SU-DHL-6 (cell line): ENCODE data around the gene PMIS2.

Experiments
- EZH2phosphoT487 ChIP-seq: fragments of 200-600 bp; sonication (generic), shearing (Covaris generic); conservative IDR thresholded peaks from 2 replicates; pipeline ENCODE4 v1.6.1; 2018; ENCODE audit warnings: mild to moderate bottlenecking, antibody characterized with exemption, low read length, moderate library complexity, mixed read lengths
- TF ChIP-seq, protein P1 (sequence below): fragments of 200-600 bp; sonication (generic); IDR thresholded peaks from one replicate; pipeline ENCODE4 v1.5.1; 2017; ENCODE audit warnings: antibody characterized with exemption, mild to moderate bottlenecking, low read length, moderate library complexity; ENCODE audit not compliant: insufficient read depth, poor library complexity, severe bottlenecking

DNA sequence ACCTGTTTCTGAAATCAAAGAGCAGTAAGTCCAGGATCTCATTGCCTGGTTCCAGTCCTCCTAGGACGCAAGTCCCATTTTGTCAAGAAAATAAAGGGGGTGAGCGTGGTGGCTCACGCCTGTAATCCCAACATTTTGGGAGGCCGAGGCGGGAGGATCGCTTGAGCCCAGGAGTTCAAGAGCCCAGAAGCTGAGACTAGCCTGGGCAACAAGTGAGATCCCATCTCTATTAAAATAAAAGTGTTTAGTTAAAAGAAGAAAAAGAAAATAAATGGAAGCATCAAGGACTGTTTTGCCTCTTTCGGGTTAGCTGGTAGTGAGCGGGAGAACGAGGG, 26.2 kb downstream of the PMIS2 start:
- TF ChIP-seq, protein P1, sequence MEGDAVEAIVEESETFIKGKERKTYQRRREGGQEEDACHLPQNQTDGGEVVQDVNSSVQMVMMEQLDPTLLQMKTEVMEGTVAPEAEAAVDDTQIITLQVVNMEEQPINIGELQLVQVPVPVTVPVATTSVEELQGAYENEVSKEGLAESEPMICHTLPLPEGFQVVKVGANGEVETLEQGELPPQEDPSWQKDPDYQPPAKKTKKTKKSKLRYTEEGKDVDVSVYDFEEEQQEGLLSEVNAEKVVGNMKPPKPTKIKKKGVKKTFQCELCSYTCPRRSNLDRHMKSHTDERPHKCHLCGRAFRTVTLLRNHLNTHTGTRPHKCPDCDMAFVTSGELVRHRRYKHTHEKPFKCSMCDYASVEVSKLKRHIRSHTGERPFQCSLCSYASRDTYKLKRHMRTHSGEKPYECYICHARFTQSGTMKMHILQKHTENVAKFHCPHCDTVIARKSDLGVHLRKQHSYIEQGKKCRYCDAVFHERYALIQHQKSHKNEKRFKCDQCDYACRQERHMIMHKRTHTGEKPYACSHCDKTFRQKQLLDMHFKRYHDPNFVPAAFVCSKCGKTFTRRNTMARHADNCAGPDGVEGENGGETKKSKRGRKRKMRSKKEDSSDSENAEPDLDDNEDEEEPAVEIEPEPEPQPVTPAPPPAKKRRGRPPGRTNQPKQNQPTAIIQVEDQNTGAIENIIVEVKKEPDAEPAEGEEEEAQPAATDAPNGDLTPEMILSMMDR: no peak
- TF ChIP-seq EZH2phosphoT487: no peak
